Skeletal muscle tissue (tissue), 4 donors: ENCODE measurements around the gene FCRLA. TPM values are rescaled to one million over a fixed set of nuclear protein-coding genes. Genes with fewer than 3 reads are reported as not detected.
"Not testable (repeated sequence)": the region's sequence is repeated elsewhere in the genome, so short reads cannot be mapped to it uniquely, and the experiment has no call there.

Source experiments
- H3K27ac ChIP-seq: one replicate; pipeline ENCODE4 v1.7.0; 2013; ENCODE audit warnings: mild to moderate bottlenecking, low read depth, low read length, inconsistent platforms
- H3K27me3 ChIP-seq, 3 donors: one replicate each; pipeline ENCODE4 v1.7.0; 2013; ENCODE audit warnings: low read length in 3 of 3; ENCODE audit not compliant: control insufficient read depth in 3 of 3, insufficient read depth in 3 of 3
- H3K36me3 ChIP-seq, 3 donors: one replicate each; pipeline ENCODE4 v1.7.0; 2013; ENCODE audit warnings: low read length in 3 of 3; ENCODE audit not compliant: control insufficient read depth in 3 of 3, insufficient read depth in 3 of 3
- H3K4me1 ChIP-seq, 3 donors: one replicate each; pipeline ENCODE4 v1.7.0; 2013; ENCODE audit warnings: low read length in 3 of 3, mild to moderate bottlenecking in 3 of 3; ENCODE audit not compliant: control insufficient read depth in 3 of 3, insufficient read depth in 3 of 3
- H3K4me3 ChIP-seq, 3 donors: one replicate each; pipeline ENCODE4 v1.7.0; 2013; ENCODE audit warnings: low read length in 3 of 3
- H3K9ac ChIP-seq, 3 donors: one replicate each; pipeline ENCODE4 v1.7.0; 2013; ENCODE audit warnings: low read length in 3 of 3, mild to moderate bottlenecking in 3 of 3, moderate library complexity in 2 of 3, low read depth in 1 of 3
- H3K9me3 ChIP-seq, 3 donors: one replicate each; pipeline ENCODE4 v1.7.0; 2013; ENCODE audit warnings: low read length in 3 of 3; ENCODE audit not compliant: control insufficient read depth in 3 of 3
- total RNA-seq: library from RNA; depleted of rRNA; stranded (reverse); fragments of >200 nt; gene quantifications from one replicate; pipeline ENCODE4 v1.2.3, GENCODE V29; 2014
- donor health status: Osteomylitis.

The FCRLA gene
- total RNA-seq, 1 donor from 2014 or later: 1.0 TPM

GRCh38 chr1:161674908-161675307, 32.1 kb upstream of the FCRLA start:
- not testable (repeated sequence) for H3K4me1 ChIP-seq, H3K9ac ChIP-seq, H3K36me3 ChIP-seq, H3K27me3 ChIP-seq, H3K27ac ChIP-seq, H3K4me3 ChIP-seq, H3K9me3 ChIP-seq

GRCh38 chr1:161676441-161676840, 30.6 kb upstream of the FCRLA start:
- no peaks in the 10 kb centered on the region for H3K36me3 ChIP-seq

GRCh38 chr1:161676958-161677689, 29.9 kb upstream of the FCRLA start:
- H3K4me1 ChIP-seq: no peaks in the 10 kb centered on the region
- no peaks in the 10 kb centered on the region for H3K9me3 ChIP-seq
- peaks cover 0 to 8% (median 0%) of the 10 kb centered on the region in 3 donors for H3K27me3 ChIP-seq
- H3K36me3 ChIP-seq: no peaks in the 10 kb centered on the region
- no peak overlapping the region for H3K27ac ChIP-seq
- H3K9ac ChIP-seq: no peak overlapping the region
- no peak overlapping the region for H3K4me3 ChIP-seq

More at GRCh38 chr1:161676441-161676840, 30.6 kb upstream of the FCRLA start:
- Histone ChIP-seq H3K27me3 (peaks cover 0 to 8% (median 0%) of the 10 kb centered on the region in 3 donors), H3K4me3 (no peak overlapping the region), H3K9ac (no peak overlapping the region), H3K4me1 (no peaks in the 10 kb centered on the region), H3K9me3 (no peaks in the 10 kb centered on the region), H3K27ac (no peak overlapping the region)

- no peak overlapping the region for H3K27ac ChIP-seq
- H3K4me1 ChIP-seq: no peaks in the 10 kb centered on the region
- H3K9me3 ChIP-seq: no peaks in the 10 kb centered on the region
- H3K9ac ChIP-seq: no peak overlapping the region
- no peak overlapping the region for H3K4me3 ChIP-seq
- peaks cover 0 to 8% (median 0%) of the 10 kb centered on the region in 3 donors for H3K27me3 ChIP-seq
- no peaks in the 10 kb centered on the region for H3K36me3 ChIP-seq
Measured at GRCh38 chr1:161678500-161678899, 28.5 kb upstream of the FCRLA start.

- no peaks in the 10 kb centered on the region for H3K9me3 ChIP-seq
- H3K4me1 ChIP-seq: no peaks in the 10 kb centered on the region
- H3K4me3 ChIP-seq: no peak overlapping the region
- no peak overlapping the region for H3K27ac ChIP-seq
- no peaks in the 10 kb centered on the region for H3K36me3 ChIP-seq
- H3K27me3 ChIP-seq: peaks cover 0 to 8% (median 0%) of the 10 kb centered on the region in 3 donors
- H3K9ac ChIP-seq: no peak overlapping the region
Measured at GRCh38 chr1:161681879-161682278, 25.1 kb upstream of the FCRLA start.

GRCh38 chr1:161688946-161689345, 18.1 kb upstream of the FCRLA start:
- H3K27ac ChIP-seq: no peak overlapping the region
- H3K4me1 ChIP-seq: no peaks in the 10 kb centered on the region
- no peaks in the 10 kb centered on the region for H3K9me3 ChIP-seq
- H3K36me3 ChIP-seq: no peaks in the 10 kb centered on the region
- H3K27me3 ChIP-seq: peaks cover 0 to 5% (median 4%) of the 10 kb centered on the region in 3 donors
- H3K9ac ChIP-seq: no peak overlapping the region
- H3K4me3 ChIP-seq: no peak overlapping the region

GRCh38 chr1:161691846-161692245, 15.2 kb upstream of the FCRLA start:
- Histone ChIP-seq H3K4me1 (no peaks in the 10 kb centered on the region), H3K9ac (no peak overlapping the region), H3K9me3 (no peaks in the 10 kb centered on the region), H3K36me3 (no peaks in the 10 kb centered on the region), H3K27ac (no peak overlapping the region), H3K4me3 (no peak overlapping the region), H3K27me3 (peaks cover 0 to 5% (median 4%) of the 10 kb centered on the region in 3 donors)

- H3K9me3 ChIP-seq, H3K27me3 ChIP-seq, H3K27ac ChIP-seq, H3K4me3 ChIP-seq, H3K36me3 ChIP-seq, H3K9ac ChIP-seq, H3K4me1 ChIP-seq: not testable (repeated sequence)
Measured at GRCh38 chr1:161693020-161693712, 13.9 kb upstream of the FCRLA start.

GRCh38 chr1:161698302-161698701, 8.7 kb upstream of the FCRLA start:
- H3K27ac ChIP-seq, H3K4me3 ChIP-seq, H3K36me3 ChIP-seq, H3K9me3 ChIP-seq, H3K9ac ChIP-seq, H3K27me3 ChIP-seq, H3K4me1 ChIP-seq: not testable (repeated sequence)

GRCh38 chr1:161702250-161702649, 4.8 kb upstream of the FCRLA start:
- peaks cover 0 to 13% (median 6%) of the 10 kb centered on the region in 3 donors for H3K4me1 ChIP-seq
- no peaks in the 10 kb centered on the region for H3K9me3 ChIP-seq
- no peak overlapping the region for H3K4me3 ChIP-seq
- H3K36me3 ChIP-seq: no peaks in the 10 kb centered on the region
- H3K27me3 ChIP-seq: no peaks in the 10 kb centered on the region
- no peak overlapping the region for H3K9ac ChIP-seq
- no peak overlapping the region for H3K27ac ChIP-seq
